ENCODE measurements around the gene TMEM238. TPM values are rescaled to one million over a fixed set of nuclear protein-coding genes. Genes with fewer than 3 reads are reported as not detected.
A peak's percentile ranks its signal among the peaks of the same experiment; 100 is the strongest.

Gene TMEM238
- total RNA-seq = 10 to 100 TPM; 10.8 to 23.2 (median 20.0) TPM
- 2.3 TPM for total RNA-seq (2013)
- total RNA-seq = 0.41 to 4.2 (median 2.1) reads per million in 29 experiments

GRCh38 chr19:55384131-55384919, at the start of gene TMEM238:
Gene TMEM238 (minus strand): TSS chr19:55384292. CDS start chr19:55384259, 33 bp downstream.
- Mint-ChIP-seq H3K27me3 (no peaks in the 10 kb centered on the region), H3K4me1 (peaks cover 58 to 67% (median 64%) of the 10 kb centered on the region in 3 donors), H3K27ac (peak within 1 kb of the TSS; percentile 98 to 99), H3K36me3 (peaks cover 28% of the 10 kb centered on the region), H3K9me3 (no peaks in the 10 kb centered on the region), H3K4me3 (peak within 1 kb of the TSS; percentile 98 to 100 (median 98))
- no peaks in the 10 kb centered on the region for H3K27me3 ChIP-seq (replicated peaks in 1 of 2; ENCODE audit: control insufficient read depth in 2 of 2, extremely low read depth in 1 of 2, insufficient read depth in 2 of 2, low read length in 1 of 2)
- CTCF ChIA-PET = interaction anchor here in 1 of 2 donors (0.6 to 2.1 kb wide), 2 partner anchors 45 to 295 kb away, joined by 6 to 9 read pairs; partner anchors contain the start of gene KMT5C
- H3K4me3 ChIP-seq (ENCODE audit: control insufficient read depth in 1 of 2, extremely low read depth in 1 of 2, low read length in 1 of 2) = peak within 1 kb of the TSS; percentile 97 to 99
- DNase-seq (peak in 14 of 35 experiments; percentile 20 to 55 (median 36)), ATAC-seq (replicated peaks in 1 of 4) (peak in 2 of 4 experiments; percentile 13 to 18)
- POLR2A ChIA-PET = interaction anchor here (0.5 to 1.2 kb wide), 5 partner anchors 16 to 107 kb away, joined by 3 to 7 read pairs (median 4); partner anchors contain the start of genes KMT5C (in 1 of the 2), UBE2S (in 1 of the 2) and ZNF628 (in 1 of the 2)
- peaks cover 26 to 57% of the 10 kb centered on the region in 2 experiments for H3K4me1 ChIP-seq (ENCODE audit: control insufficient read depth in 1 of 2, extremely low read depth in 1 of 2, insufficient read depth in 2 of 2, low read length in 2 of 2)
- H3K9me3 ChIP-seq = no peaks in the 10 kb centered on the region
- WGBS (ENCODE audit: insufficient coverage) = 17% methylated on average over 70 of the region's 72 CpGs
- H3K36me3 ChIP-seq (ENCODE audit: control insufficient read depth in 2 of 2, extremely low read depth in 1 of 2, insufficient read depth in 1 of 2, low read length in 1 of 2) = peaks cover 4 to 30% of the 10 kb centered on the region in 2 donors
- H3K27ac ChIP-seq (ENCODE audit: low read length) = peak within 1 kb of the TSS; percentile 81

- no peaks in the 10 kb centered on the region for H3K36me3 ChIP-seq (ENCODE audit: control insufficient read depth in 2 of 2, extremely low read depth in 1 of 2, insufficient read depth in 1 of 2, low read length in 1 of 2)
- ATAC-seq (replicated peaks in 1 of 4) (no peak), DNase-seq (no peak)
- Mint-ChIP-seq H3K4me1 (peaks cover 0 to 3% (median 0%) of the 10 kb centered on the region in 3 donors), H3K27ac (no peak overlapping the region), H3K36me3 (no peaks in the 10 kb centered on the region), H3K9me3 (no peaks in the 10 kb centered on the region), H3K4me3 (no peak overlapping the region), H3K27me3 (peaks cover 39 to 53% of the 10 kb centered on the region in 2 donors)
- POLR2A ChIA-PET = no interaction called here
- H3K4me1 ChIP-seq (ENCODE audit: control insufficient read depth in 1 of 2, extremely low read depth in 1 of 2, insufficient read depth in 2 of 2, low read length in 2 of 2) = peaks cover 0 to 4% of the 10 kb centered on the region in 2 experiments
- no peaks in the 10 kb centered on the region for H3K9me3 ChIP-seq
- no peak overlapping the region for H3K27ac ChIP-seq (ENCODE audit: low read length)
- no peak overlapping the region for H3K4me3 ChIP-seq (ENCODE audit: control insufficient read depth in 1 of 2, extremely low read depth in 1 of 2, low read length in 1 of 2)
- WGBS (ENCODE audit: insufficient coverage) = 24% methylated on average over 48 of the region's 48 CpGs
- peaks cover 9 to 83% of the 10 kb centered on the region in 2 experiments for H3K27me3 ChIP-seq (replicated peaks in 1 of 2; ENCODE audit: control insufficient read depth in 2 of 2, extremely low read depth in 1 of 2, insufficient read depth in 2 of 2, low read length in 1 of 2)
- CTCF ChIA-PET = no interaction called here
These were observed 49.2 kb upstream of the TMEM238 start for GRCh38 chr19:55433292-55433691.

- Mint-ChIP-seq H3K4me1 (peaks cover 0 to 3% (median 0%) of the 10 kb centered on the region in 3 donors), H3K27me3 (peaks cover 38 to 46% of the 10 kb centered on the region in 2 donors), H3K9me3 (no peaks in the 10 kb centered on the region), H3K4me3 (no peak overlapping the region), H3K27ac (no peak overlapping the region), H3K36me3 (no peaks in the 10 kb centered on the region)
- Histone ChIP-seq H3K4me1 (ENCODE audit: control insufficient read depth in 1 of 2, extremely low read depth in 1 of 2, insufficient read depth in 2 of 2, low read length in 2 of 2) (peaks cover 0 to 4% of the 10 kb centered on the region in 2 experiments), H3K4me3 (ENCODE audit: control insufficient read depth in 1 of 2, extremely low read depth in 1 of 2, low read length in 1 of 2) (no peak overlapping the region), H3K9me3 (no peaks in the 10 kb centered on the region), H3K36me3 (ENCODE audit: control insufficient read depth in 2 of 2, extremely low read depth in 1 of 2, insufficient read depth in 1 of 2, low read length in 1 of 2) (no peaks in the 10 kb centered on the region), H3K27me3 (replicated peaks in 1 of 2; ENCODE audit: control insufficient read depth in 2 of 2, extremely low read depth in 1 of 2, insufficient read depth in 2 of 2, low read length in 1 of 2) (peaks cover 9 to 75% of the 10 kb centered on the region in 2 experiments), H3K27ac (ENCODE audit: low read length) (no peak overlapping the region)
- ChIA-PET POLR2A (no interaction called here), CTCF (no interaction called here)
- ATAC-seq (replicated peaks in 1 of 4) (no peak), DNase-seq (no peak)
- 88% methylated on average over 10 of the region's 14 CpGs for WGBS (ENCODE audit: insufficient coverage)
These were observed 48.3 kb upstream of the TMEM238 start for GRCh38 chr19:55432241-55432959.

- CTCF ChIA-PET = no interaction called here
These were observed 47.1 kb upstream of the TMEM238 start for GRCh38 chr19:55431183-55431582.

GRCh38 chr19:55426042-55426441, 42.0 kb upstream of the TMEM238 start:
- no peak for ATAC-seq (replicated peaks in 1 of 4)
- Mint-ChIP-seq H3K4me3 (no peak overlapping the region), H3K27ac (no peak overlapping the region), H3K4me1 (peaks cover 11 to 12% (median 12%) of the 10 kb centered on the region in 3 donors), H3K9me3 (no peaks in the 10 kb centered on the region), H3K36me3 (no peaks in the 10 kb centered on the region), H3K27me3 (peaks cover 15 to 21% of the 10 kb centered on the region in 2 donors)
- CTCF ChIA-PET = no interaction called here
- Histone ChIP-seq H3K4me3 (ENCODE audit: control insufficient read depth in 1 of 2, extremely low read depth in 1 of 2, low read length in 1 of 2) (no peak overlapping the region), H3K9me3 (no peaks in the 10 kb centered on the region), H3K36me3 (ENCODE audit: control insufficient read depth in 2 of 2, extremely low read depth in 1 of 2, insufficient read depth in 1 of 2, low read length in 1 of 2) (no peaks in the 10 kb centered on the region), H3K27ac (ENCODE audit: low read length) (no peak overlapping the region), H3K27me3 (replicated peaks in 1 of 2; ENCODE audit: control insufficient read depth in 2 of 2, extremely low read depth in 1 of 2, insufficient read depth in 2 of 2, low read length in 1 of 2) (peaks cover under 1 to 41% of the 10 kb centered on the region in 2 experiments), H3K4me1 (ENCODE audit: control insufficient read depth in 1 of 2, extremely low read depth in 1 of 2, insufficient read depth in 2 of 2, low read length in 2 of 2) (peaks cover 6 to 15% of the 10 kb centered on the region in 2 experiments)
- POLR2A ChIA-PET = interaction anchor here in 1 of 2 donors (0.6 kb wide), 2 partner anchors 39 to 51 kb away, joined by 3 to 4 read pairs; no protein-coding TSS in a partner anchor
- no peak for DNase-seq
- no CpG with 5 or more reads among the region's 2 CpGs for WGBS (ENCODE audit: insufficient coverage)

More at GRCh38 chr19:55431183-55431582, 47.1 kb upstream of the TMEM238 start:
- Mint-ChIP-seq H3K27ac (peak overlapping the region in 1 of 2 donors; percentile 14), H3K4me3 (no peak overlapping the region), H3K36me3 (no peaks in the 10 kb centered on the region), H3K4me1 (no peaks in the 10 kb centered on the region), H3K9me3 (no peaks in the 10 kb centered on the region), H3K27me3 (peaks cover 29 to 37% of the 10 kb centered on the region in 2 donors)
- no peak for ATAC-seq (replicated peaks in 1 of 4)
- POLR2A ChIA-PET = no interaction called here
- no peak overlapping the region for H3K4me3 ChIP-seq (ENCODE audit: control insufficient read depth in 1 of 2, extremely low read depth in 1 of 2, low read length in 1 of 2)
- peaks cover 0 to 4% of the 10 kb centered on the region in 2 experiments for H3K4me1 ChIP-seq (ENCODE audit: control insufficient read depth in 1 of 2, extremely low read depth in 1 of 2, insufficient read depth in 2 of 2, low read length in 2 of 2)
- H3K36me3 ChIP-seq (ENCODE audit: control insufficient read depth in 2 of 2, extremely low read depth in 1 of 2, insufficient read depth in 1 of 2, low read length in 1 of 2) = no peaks in the 10 kb centered on the region
- peaks cover 9 to 63% of the 10 kb centered on the region in 2 experiments for H3K27me3 ChIP-seq (replicated peaks in 1 of 2; ENCODE audit: control insufficient read depth in 2 of 2, extremely low read depth in 1 of 2, insufficient read depth in 2 of 2, low read length in 1 of 2)
- no peak overlapping the region for H3K27ac ChIP-seq (ENCODE audit: low read length)
- 82% methylated on average over 1 of the region's 1 CpG for WGBS (ENCODE audit: insufficient coverage)
- DNase-seq = no peak
- H3K9me3 ChIP-seq = no peaks in the 10 kb centered on the region

GRCh38 chr19:55424518-55424917, 40.4 kb upstream of the TMEM238 start:
- Histone ChIP-seq H3K9me3 (no peaks in the 10 kb centered on the region), H3K4me1 (ENCODE audit: control insufficient read depth in 1 of 2, extremely low read depth in 1 of 2, insufficient read depth in 2 of 2, low read length in 2 of 2) (peaks cover 17 to 24% of the 10 kb centered on the region in 2 experiments), H3K27ac (ENCODE audit: low read length) (no peak overlapping the region), H3K4me3 (ENCODE audit: control insufficient read depth in 1 of 2, extremely low read depth in 1 of 2, low read length in 1 of 2) (no peak overlapping the region), H3K36me3 (ENCODE audit: control insufficient read depth in 2 of 2, extremely low read depth in 1 of 2, insufficient read depth in 1 of 2, low read length in 1 of 2) (no peaks in the 10 kb centered on the region), H3K27me3 (replicated peaks in 1 of 2; ENCODE audit: control insufficient read depth in 2 of 2, extremely low read depth in 1 of 2, insufficient read depth in 2 of 2, low read length in 1 of 2) (peaks cover 0 to 31% of the 10 kb centered on the region in 2 experiments)
- H3K4me1 Mint-ChIP-seq = peaks cover 17 to 25% (median 21%) of the 10 kb centered on the region in 3 donors
- DNase-seq (no peak), ATAC-seq (replicated peaks in 1 of 4) (no peak)
- 100% methylated on average over 2 of the region's 3 CpGs for WGBS (ENCODE audit: insufficient coverage)
- peaks cover 6 to 9% of the 10 kb centered on the region in 2 donors for H3K27me3 Mint-ChIP-seq
- POLR2A ChIA-PET = no interaction called here
- CTCF ChIA-PET = no interaction called here
- H3K9me3 Mint-ChIP-seq = no peaks in the 10 kb centered on the region
- H3K4me3 Mint-ChIP-seq = no peak overlapping the region
- no peak overlapping the region for H3K27ac Mint-ChIP-seq
- no peaks in the 10 kb centered on the region for H3K36me3 Mint-ChIP-seq

Measured in T-cell (primary cell).